ENCODE data around the gene MYRIP. TPM values are rescaled to one million over a fixed set of nuclear protein-coding genes. Genes with fewer than 3 reads are reported as not detected.
A peak's percentile ranks its signal among the peaks of the same experiment; 100 is the strongest.

Gene MYRIP
- total and polyA plus RNA-seq, 4 donors: 0.98 to 11.7 (median 6.8) TPM

GRCh38 chr3:40267937-40268724 is 458.7 kb downstream of the MYRIP start:
- no peak overlapping the region for H3K27ac ChIP-seq (ENCODE audit: low read depth in 1 of 2, low read length in 2 of 2)
- peaks cover 0 to 38% (median 15%) of the 10 kb centered on the region in 4 donors for H3K4me1 ChIP-seq (ENCODE audit: control insufficient read depth in 4 of 4, insufficient read depth in 4 of 4, low read length in 3 of 4)
- no peaks in the 10 kb centered on the region for H3K9me3 ChIP-seq (ENCODE audit: control insufficient read depth in 4 of 4, low read length in 3 of 4)
- no peaks in the 10 kb centered on the region for H3K36me3 ChIP-seq (ENCODE audit: control insufficient read depth in 4 of 4, insufficient read depth in 3 of 4, low read depth in 1 of 4, low read length in 3 of 4)
- no peaks in the 10 kb centered on the region for H3K27me3 ChIP-seq (ENCODE audit: control insufficient read depth in 4 of 4, insufficient read depth in 4 of 4, low read length in 3 of 4)
- no peak for DNase-seq (ENCODE audit: low spot score)
- H3K4me3 ChIP-seq (ENCODE audit: low read depth in 1 of 3, low read length in 3 of 3): no peak overlapping the region
- TF ChIP-seq HNF4A (conservative IDR thresholded peaks at IDR 0.05): peak in 1 of 2 donors; percentile 21
- no peak for TF ChIP-seq MAX (IDR thresholded peaks at IDR 0.05)
- 47% methylated on average over 4 of the region's 4 CpGs for WGBS
- no peak overlapping the region for H3K9ac ChIP-seq (ENCODE audit: low read depth in 1 of 2, low read length in 2 of 2)

GRCh38 chr3:40268802-40269524 is 459.6 kb downstream of the MYRIP start:
- no peaks in the 10 kb centered on the region for H3K27me3 ChIP-seq (ENCODE audit: control insufficient read depth in 4 of 4, insufficient read depth in 4 of 4, low read length in 3 of 4)
- no peaks in the 10 kb centered on the region for H3K36me3 ChIP-seq (ENCODE audit: control insufficient read depth in 4 of 4, insufficient read depth in 3 of 4, low read depth in 1 of 4, low read length in 3 of 4)
- no peak overlapping the region for H3K9ac ChIP-seq (ENCODE audit: low read depth in 1 of 2, low read length in 2 of 2)
- no peak overlapping the region for H3K27ac ChIP-seq (ENCODE audit: low read depth in 1 of 2, low read length in 2 of 2)
- peaks cover 0 to 32% (median 15%) of the 10 kb centered on the region in 4 donors for H3K4me1 ChIP-seq (ENCODE audit: control insufficient read depth in 4 of 4, insufficient read depth in 4 of 4, low read length in 3 of 4)
- H3K9me3 ChIP-seq (ENCODE audit: control insufficient read depth in 4 of 4, low read length in 3 of 4): no peaks in the 10 kb centered on the region
- 92% methylated on average over 2 of the region's 2 CpGs for WGBS
- no peak overlapping the region for H3K4me3 ChIP-seq (ENCODE audit: low read depth in 1 of 3, low read length in 3 of 3)
- TF ChIP-seq HNF4G (IDR thresholded peaks at IDR 0.05) (no peak), RXRA (IDR thresholded peaks at IDR 0.05) (no peak), TAF1 (conservative IDR thresholded peaks at IDR 0.05) (no peak), FOXA2 (IDR thresholded peaks at IDR 0.05) (no peak), RAD21 (IDR thresholded peaks at IDR 0.05) (no peak), GABPA (IDR thresholded peaks at IDR 0.05 in 1 of 2, conservative IDR thresholded peaks at IDR 0.05 in 1 of 2) (no peak), ATF3 (IDR thresholded peaks at IDR 0.05) (no peak), MAX (IDR thresholded peaks at IDR 0.05) (no peak), EGR1 (IDR thresholded peaks at IDR 0.05; ENCODE audit: low read depth in 2 of 2) (no peak), REST (IDR thresholded peaks at IDR 0.05) (no peak), HNF4A (conservative IDR thresholded peaks at IDR 0.05) (no peak)
- DNase-seq (ENCODE audit: low spot score): no peak

- Histone ChIP-seq H3K4me1 (ENCODE audit: control insufficient read depth in 4 of 4, insufficient read depth in 4 of 4, low read length in 3 of 4) (no peaks in the 10 kb centered on the region), H3K9me3 (ENCODE audit: control insufficient read depth in 4 of 4, low read length in 3 of 4) (no peaks in the 10 kb centered on the region), H3K4me3 (ENCODE audit: low read depth in 1 of 3, low read length in 3 of 3) (no peak overlapping the region), H3K27me3 (ENCODE audit: control insufficient read depth in 4 of 4, insufficient read depth in 4 of 4, low read length in 3 of 4) (no peaks in the 10 kb centered on the region), H3K9ac (ENCODE audit: low read depth in 1 of 2, low read length in 2 of 2) (no peak overlapping the region), H3K36me3 (ENCODE audit: control insufficient read depth in 4 of 4, insufficient read depth in 3 of 4, low read depth in 1 of 4, low read length in 3 of 4) (no peaks in the 10 kb centered on the region), H3K27ac (ENCODE audit: low read depth in 1 of 2, low read length in 2 of 2) (no peak overlapping the region)
- no peak for DNase-seq (ENCODE audit: low spot score)
- 0% methylated on average over 1 of the region's 1 CpG for WGBS
- TF ChIP-seq RXRA (IDR thresholded peaks at IDR 0.05) (no peak), CTCF (IDR thresholded peaks at IDR 0.05; ENCODE audit: low read depth, low read length, missing input control) (no peak), ATF3 (IDR thresholded peaks at IDR 0.05) (no peak), NR2F2 (IDR thresholded peaks at IDR 0.05) (no peak), ZBTB33 (IDR thresholded peaks at IDR 0.05) (no peak), GABPA (IDR thresholded peaks at IDR 0.05 in 1 of 2, conservative IDR thresholded peaks at IDR 0.05 in 1 of 2) (no peak), JUND (IDR thresholded peaks at IDR 0.05) (no peak), SP1 (IDR thresholded peaks at IDR 0.05) (no peak), HNF4A (conservative IDR thresholded peaks at IDR 0.05) (no peak), HNF4G (IDR thresholded peaks at IDR 0.05) (no peak), YY1 (IDR thresholded peaks at IDR 0.05) (no peak), FOXA2 (IDR thresholded peaks at IDR 0.05) (no peak), EGR1 (IDR thresholded peaks at IDR 0.05; ENCODE audit: low read depth in 2 of 2) (no peak)
Measured at GRCh38 chr3:40278791-40279190, 469.4 kb downstream of the MYRIP start.

Data from liver (tissue), 9 donors.